Endometrial microvascular endothelial cells (primary cell): Measurements from ENCODE around the gene PIPOX. TPM values are rescaled to one million over a fixed set of nuclear protein-coding genes. Genes with fewer than 3 reads are reported as not detected.

Source experiments
- in situ Hi-C: cut with HindIII; loops from 2 replicates; pipeline ENCODE4 v1.10.0; 2017; ENCODE audit warnings: low sequenced_read_pairs, low pct_unique_long_range_greater_than_20kb; ENCODE audit errors: inconsistent ontology term
- total RNA-seq: library from RNA; depleted of rRNA; stranded (reverse); fragments of >200 nt; gene quantifications from one replicate; pipeline ENCODE4 v1.2.3, GENCODE V29; 2015; ENCODE audit errors: inconsistent ontology term

The PIPOX gene
- total RNA-seq, 1 donor from 2014 or later, result 1.5 TPM

DNA sequence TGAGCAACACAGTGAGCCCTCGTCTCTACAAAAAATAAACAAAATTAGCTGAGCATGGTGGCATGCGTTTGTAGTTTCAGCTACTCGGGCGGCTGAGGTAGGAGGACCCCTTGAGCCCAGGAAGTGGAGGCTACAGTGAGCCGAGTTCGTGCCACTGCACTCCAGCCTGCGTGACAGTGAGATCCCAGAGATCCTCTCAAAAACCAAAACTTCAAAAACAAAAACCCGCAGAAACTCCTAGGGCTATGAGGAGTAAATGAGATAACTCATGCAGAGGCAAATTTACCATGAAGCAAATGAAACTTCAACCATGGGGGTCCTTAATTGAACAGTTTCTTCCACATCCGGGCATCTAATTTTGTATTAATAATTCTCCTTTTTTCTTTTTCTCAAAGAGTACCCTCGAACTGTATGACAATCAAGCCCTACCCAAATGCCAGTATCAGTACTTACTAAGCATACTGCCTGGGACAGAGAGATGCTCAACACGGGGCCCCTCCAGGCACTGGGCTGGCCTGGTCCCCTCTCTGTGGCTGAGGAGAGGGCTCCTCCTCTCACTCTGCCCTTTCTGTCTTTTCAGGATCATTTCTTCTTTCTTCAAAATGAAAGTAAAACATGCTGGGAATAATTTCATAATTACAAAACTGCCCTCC, 789 bp upstream of the PIPOX start:
- in situ Hi-C loops, result no loop called here

GRCh38 chr17:29043539-29044145, 701 bp downstream of the PIPOX start:
- in situ Hi-C loops, result no loop called here

- in situ Hi-C loops, result no loop called here
Observed at GRCh38 chr17:29045026-29045425, 2.1 kb downstream of the PIPOX start.

DNA sequence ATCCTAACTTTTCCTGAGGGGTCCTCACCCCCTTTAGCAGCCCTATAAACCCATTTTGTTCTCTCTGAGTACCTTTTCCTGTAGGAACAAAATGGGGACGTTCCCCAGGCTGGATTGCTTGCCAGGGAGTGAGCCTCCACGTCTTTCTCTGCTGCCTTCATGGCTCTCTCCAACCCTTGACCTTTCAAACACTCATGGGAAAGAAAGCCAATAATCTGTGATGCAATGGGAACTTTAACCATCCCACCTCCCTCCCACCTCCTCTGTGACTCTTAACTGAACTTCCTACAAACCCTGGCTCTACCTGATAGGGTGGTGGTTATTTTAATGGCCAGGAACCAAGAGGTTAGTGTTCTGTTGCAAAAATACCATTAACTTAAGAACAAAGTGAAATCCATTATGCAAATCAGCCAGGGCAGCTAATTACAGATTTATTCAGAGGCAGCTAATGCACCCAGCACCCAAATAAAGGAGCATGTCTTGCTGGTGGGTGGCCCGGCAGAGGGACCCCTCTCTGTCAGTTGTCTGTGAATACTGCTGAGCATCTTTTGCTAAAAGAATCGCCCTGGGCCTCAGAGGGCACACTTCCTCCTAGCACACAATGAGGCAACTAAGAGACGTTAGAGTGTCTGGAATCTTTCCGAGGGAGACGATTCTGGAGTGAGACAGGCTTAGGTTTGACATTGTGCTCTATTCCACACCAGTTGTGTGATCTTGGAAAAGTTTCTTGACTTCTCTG, 3.0 kb downstream of the PIPOX start:
- in situ Hi-C loops, result no loop called here

GRCh38 chr17:29046473-29046839, 3.5 kb downstream of the PIPOX start:
- in situ Hi-C loops, result no loop called here

DNA sequence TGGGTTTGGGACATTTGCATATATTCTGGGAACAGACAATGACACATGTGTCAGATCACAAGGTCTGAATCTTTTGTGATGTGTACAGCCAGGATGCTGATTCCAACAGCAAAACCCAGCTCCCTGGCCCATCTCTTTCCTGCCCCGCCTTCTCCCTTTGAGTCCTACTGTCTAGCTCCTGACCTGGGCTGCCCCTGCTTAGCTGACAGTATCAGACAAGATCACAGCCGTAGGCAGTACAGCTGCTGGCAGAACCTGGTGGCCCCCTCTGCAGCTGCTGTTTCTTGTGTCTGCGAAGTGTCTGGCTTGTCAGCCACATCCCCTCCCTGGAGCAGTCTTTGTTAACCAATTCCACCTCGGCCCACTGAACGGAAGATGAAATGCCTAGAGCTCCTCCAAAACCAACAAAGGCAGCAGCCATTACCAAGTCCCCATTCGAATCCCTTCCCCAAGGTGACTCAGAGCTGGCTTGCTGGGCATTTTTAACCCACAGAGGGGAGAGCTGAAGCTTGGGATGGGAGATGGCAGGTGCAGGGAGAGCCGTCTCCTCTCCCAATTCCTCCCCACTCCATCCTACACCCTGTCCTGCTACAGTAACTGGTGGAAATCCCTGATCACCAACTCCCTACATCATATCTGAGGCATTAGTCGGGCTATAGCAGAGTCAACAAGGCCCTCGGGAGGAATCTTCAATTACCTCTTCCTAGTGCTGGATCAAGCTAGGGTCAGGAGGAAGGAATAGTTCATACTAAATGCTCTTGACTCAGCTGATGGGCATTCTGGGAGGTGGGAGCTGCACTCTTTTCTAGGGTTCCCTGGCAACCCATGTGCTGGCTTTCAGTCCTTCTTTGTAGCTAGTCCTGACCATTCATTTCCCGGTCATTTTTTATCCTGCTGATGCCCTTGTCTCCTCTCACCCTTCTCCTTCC, 5.8 kb downstream of the PIPOX start:
- in situ Hi-C loops, result no loop called here

- in situ Hi-C loops, result no loop called here
Observed at GRCh38 chr17:29049541-29050145, 6.7 kb downstream of the PIPOX start.

GRCh38 chr17:29050176-29050575, 7.2 kb downstream of the PIPOX start:
- in situ Hi-C loops, result no loop called here

GRCh38 chr17:29051194-29051593, 8.3 kb downstream of the PIPOX start:
- in situ Hi-C loops, result no loop called here

DNA sequence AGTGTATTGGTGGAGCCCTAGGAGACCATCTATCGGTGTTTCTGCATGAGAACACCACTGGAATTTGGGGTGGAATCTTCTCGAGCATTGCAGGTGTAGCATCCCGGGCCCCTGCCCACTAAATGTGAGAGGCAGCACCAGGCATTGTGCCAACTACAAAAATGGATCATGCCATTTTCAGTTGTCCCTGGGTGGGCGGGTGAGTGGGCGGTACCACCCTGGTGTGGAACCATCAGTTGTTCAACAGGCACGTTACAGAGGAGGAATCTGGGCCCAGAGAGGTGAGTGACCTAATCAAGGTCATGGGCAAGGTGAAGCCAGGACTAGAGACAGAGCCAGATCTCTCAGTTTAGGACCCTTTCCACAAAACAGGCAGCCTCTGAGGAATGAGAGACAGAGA, 8.8 kb downstream of the PIPOX start:
- in situ Hi-C loops, result no loop called here

DNA sequence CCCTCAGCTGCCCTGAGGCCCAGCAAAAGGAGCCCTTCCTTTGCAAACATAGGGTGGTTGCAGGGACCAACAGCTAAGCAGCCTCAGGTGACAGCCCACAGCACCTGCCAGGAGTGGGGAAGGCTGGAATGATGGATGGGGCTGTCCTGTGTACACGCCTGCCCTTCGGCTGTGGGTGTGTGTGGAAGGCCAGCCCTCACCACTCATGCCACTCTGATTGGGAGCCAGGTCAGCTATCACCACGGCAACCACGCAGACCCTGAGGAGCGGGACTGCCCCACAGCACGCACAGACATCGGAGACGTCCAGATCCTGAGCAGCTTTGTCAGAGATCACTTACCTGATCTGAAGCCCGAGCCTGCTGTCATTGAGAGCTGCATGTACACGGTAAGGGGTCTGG, 11.9 kb downstream of the PIPOX start:
- in situ Hi-C loops, result no loop called here

DNA sequence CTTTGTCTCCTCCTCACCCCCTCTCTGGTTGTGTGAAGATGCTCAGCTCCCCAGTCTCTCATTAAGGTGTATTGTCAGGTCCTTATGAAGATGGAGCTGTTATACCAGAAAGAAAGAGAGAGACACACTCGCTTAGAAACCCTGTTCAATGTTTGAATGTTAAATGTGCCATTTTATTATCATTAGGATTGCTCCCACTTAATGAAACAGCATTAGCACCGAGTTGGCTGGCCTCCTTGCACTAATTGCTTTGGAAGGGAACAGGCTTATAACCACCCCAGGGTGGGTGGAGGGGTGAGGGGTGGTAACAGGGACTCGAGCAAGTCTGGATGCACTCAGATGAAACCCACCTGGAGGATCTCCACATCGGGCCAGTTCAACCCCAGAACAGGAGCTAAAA, 14.4 kb downstream of the PIPOX start:
- in situ Hi-C loops, result no loop called here

GRCh38 chr17:29058391-29058790, 15.4 kb downstream of the PIPOX start:
- in situ Hi-C loops, result no loop called here

GRCh38 chr17:29059281-29059680, 16.3 kb downstream of the PIPOX start:
- in situ Hi-C loops, result no loop called here

DNA sequence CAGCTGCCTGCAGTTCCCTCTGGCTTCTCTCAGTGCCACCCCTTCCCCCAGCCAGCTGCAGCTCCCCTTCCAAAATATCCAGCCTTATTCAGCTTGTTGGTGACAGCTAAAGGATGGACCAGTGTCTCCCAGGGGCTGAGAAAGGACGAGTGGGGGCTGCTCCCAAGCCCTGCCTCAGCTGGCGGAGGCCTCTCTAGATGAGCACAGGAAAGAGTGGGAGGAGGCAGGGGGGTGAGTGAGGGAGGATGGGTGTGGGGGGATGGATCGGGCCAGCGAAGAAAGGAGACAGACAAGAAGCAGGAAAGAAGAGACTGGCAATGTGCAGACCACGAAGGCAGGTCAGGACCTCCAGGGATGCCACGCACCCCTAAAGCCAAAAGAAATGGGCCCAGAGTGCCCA, 17.5 kb downstream of the PIPOX start:
- in situ Hi-C loops, result no loop called here

DNA sequence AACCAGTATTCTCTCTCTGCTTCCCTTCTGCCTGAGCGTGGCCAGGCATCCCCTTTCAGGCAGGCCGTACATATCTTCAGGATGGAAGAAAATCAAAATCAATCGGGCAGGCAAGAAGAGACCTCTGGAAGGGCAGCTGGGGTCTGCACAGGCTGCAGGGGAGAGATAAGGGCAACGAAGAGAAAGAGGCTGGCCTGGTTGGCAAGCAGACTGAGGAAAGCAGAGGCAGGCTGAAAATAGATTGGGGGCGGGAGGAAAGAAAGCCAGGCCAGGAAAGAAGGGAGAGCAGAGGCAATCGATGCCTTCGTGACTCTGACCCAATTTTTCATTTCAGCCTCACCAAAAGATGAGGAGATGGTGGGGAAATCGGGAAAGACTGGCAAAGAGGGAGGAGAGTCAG, 18.1 kb downstream of the PIPOX start:
- in situ Hi-C loops, result no loop called here

DNA sequence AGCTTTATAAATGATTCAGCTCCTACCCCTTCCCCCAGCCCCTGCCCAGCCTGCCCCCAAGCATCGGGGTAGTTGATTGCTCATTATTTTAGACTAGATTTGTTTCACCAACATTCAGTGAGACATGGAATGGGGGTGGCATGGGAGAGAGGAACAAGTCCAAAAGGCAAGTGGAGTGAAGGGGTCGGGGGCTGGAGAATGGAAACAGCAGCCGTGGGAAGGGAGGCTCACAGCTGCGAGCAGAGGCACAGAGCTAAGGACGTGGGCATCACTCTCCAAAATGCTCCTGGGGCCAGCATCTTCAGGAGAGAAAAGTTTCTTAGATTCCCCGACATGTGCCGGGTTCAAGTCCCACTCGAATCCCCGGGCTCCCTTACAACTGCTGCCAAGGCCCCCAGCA, 19.3 kb downstream of the PIPOX start:
- in situ Hi-C loops, result no loop called here

DNA sequence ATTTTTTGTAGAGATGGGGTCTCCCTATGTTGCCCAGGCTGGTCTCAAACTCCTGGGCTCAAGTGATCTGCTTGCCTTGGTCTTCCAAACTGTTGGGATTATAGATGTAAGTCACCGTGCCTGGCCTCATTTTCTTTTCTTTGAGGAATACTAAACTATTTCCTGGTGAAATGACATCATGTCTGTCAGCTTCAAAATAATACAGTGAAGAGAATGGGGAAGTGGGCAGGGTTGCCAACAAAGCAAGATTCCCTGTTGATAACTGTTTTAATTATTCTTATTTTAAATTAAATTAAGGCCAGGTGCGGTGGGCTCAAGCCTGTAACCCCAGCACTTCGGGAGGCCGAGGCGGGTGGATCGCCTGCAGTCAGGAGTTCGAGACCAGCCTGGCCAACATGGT, 21.1 kb downstream of the PIPOX start:
- in situ Hi-C loops, result no loop called here

DNA sequence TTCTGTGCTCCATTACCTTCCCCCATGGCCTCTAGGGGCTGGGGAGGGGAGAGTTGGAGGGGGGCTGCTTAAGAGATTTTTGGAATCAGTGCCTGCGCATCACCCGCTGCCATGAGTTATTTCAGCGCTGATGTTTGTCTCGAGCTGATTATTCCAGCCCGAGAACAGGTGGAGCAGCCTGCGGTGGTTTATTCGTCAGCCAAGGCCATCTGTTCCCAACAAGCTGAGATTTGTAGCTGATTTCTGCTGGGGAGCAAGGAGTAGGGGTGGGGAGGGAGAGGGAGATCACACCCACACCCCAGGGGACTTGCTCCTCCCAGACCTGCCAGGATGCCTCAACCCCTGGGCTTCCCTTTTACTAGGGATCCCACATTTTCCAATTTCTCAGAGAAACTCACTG, 23.1 kb downstream of the PIPOX start:
- in situ Hi-C loops, result no loop called here
